ENCODE data around the gene CDKN3. TPM values are rescaled to one million over a fixed set of nuclear protein-coding genes. Genes with fewer than 3 reads are reported as not detected.

CDKN3 gene
- total RNA-seq, 1 donor from 2014 or later, result 4.3 TPM

DNA sequence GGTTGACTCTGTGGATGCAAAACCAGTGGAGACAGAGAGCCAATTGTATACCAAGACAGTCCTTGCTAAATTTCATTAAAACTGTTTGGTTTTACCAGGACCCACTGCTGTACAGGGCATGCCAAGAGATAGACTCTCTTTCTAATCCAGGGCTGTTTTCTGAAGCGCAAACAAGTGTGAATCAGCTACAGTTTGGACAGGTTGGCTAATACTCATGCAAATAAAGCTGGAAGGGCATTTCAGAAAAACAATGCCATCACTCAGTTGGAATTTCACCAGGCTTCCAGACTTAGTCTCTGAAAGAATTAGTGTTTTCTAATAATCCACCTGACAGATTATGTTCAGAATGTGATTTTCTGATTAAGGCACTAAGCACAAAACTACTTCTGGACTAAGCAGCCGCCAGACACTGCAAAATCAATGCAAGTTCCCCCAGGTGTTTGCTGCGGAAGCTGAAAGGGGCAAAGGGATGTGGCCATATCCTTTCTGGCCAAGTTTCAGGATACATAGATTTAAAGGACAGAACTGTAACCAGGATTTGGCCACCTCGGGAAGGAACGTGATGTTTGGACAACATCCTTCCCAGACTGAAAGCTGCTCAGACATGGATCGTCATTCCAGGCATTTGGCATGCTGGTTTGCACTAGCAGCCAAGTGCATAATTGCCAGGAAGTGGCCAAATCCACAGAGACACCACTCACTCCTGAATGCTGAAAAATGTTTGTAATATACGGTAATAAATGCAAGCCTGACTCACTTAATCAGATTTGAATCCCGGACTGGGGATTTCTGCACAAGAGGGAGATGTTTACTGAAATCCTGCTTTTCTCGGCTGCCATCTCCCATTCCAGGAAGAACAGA lies 32.0 kb upstream of the CDKN3 start:
- H3K9me3 ChIP-seq (replicated peaks), result no peaks in the 10 kb centered on the region
- TF ChIP-seq, protein P1, sequence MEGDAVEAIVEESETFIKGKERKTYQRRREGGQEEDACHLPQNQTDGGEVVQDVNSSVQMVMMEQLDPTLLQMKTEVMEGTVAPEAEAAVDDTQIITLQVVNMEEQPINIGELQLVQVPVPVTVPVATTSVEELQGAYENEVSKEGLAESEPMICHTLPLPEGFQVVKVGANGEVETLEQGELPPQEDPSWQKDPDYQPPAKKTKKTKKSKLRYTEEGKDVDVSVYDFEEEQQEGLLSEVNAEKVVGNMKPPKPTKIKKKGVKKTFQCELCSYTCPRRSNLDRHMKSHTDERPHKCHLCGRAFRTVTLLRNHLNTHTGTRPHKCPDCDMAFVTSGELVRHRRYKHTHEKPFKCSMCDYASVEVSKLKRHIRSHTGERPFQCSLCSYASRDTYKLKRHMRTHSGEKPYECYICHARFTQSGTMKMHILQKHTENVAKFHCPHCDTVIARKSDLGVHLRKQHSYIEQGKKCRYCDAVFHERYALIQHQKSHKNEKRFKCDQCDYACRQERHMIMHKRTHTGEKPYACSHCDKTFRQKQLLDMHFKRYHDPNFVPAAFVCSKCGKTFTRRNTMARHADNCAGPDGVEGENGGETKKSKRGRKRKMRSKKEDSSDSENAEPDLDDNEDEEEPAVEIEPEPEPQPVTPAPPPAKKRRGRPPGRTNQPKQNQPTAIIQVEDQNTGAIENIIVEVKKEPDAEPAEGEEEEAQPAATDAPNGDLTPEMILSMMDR (IDR thresholded peaks at IDR 0.05; ENCODE audit: borderline replicate concordance), result no peak
- peak overlapping the region; percentile 69 for H3K27ac ChIP-seq (replicated peaks)
- DNase-seq, result peak; percentile 61
- H3K4me3 ChIP-seq, result no peak overlapping the region
- H3K4me1 ChIP-seq, result peaks cover 44% of the 10 kb centered on the region
- no peaks in the 10 kb centered on the region for H3K36me3 ChIP-seq
- H3K27me3 ChIP-seq (ENCODE audit: low read depth), result peaks cover 13% of the 10 kb centered on the region
- intact Hi-C loops (cut with micrococcal nuclease), result no loop called here

DNA sequence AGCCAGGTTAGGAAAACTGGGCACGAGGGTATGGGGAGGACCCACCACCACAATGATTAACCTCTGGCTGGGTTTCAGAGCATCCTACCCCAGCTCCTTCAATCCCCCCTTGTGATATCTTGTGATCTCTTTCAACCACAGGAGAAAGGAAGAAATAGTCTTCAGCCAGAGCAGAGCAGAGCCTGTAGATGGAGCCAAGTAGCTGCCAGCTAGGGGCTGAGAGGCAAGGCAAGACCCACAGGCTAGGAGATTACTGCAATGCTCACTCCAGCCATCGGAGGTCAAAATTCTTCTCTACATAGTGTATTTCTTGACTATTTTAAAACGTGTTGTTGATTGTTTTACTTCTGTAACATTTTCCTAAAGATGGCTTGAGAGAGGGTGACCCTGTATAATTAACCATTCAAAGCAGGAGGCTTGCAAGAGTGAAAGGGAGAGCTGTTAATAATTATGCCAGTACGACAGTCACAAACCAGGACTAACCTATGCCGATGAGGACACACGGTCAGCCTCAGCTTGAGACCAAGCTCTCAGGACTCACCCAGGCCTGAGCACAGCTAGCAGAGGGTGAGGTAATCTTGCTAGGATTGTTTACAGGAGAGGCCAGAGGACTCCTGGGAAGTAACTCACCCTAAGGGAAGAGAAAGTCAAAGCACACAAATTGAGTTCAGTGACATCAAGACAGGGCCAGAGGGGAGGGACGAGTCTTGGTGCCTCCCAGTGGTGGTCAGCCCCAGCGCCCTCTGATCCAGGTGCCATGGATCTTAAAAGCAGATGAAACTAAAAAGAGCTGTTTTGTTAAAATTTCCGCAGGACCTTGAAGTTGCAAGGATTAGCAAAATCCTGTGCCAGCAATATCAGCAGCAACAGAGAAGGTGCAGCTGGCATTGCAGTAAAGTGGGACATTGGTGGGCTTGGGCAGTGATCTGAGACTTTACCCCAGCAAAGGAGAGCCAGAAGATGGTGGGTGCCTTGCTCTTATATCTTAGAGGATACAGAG lies 29.8 kb upstream of the CDKN3 start:
- DNase-seq, result no peak
- peaks cover 44% of the 10 kb centered on the region for H3K4me1 ChIP-seq
- H3K4me3 ChIP-seq, result no peak overlapping the region
- no peaks in the 10 kb centered on the region for H3K9me3 ChIP-seq (replicated peaks)
- intact Hi-C loops (cut with micrococcal nuclease), result no loop called here
- TF ChIP-seq, protein P1 (IDR thresholded peaks at IDR 0.05; ENCODE audit: borderline replicate concordance), result peak; percentile 55
- no peaks in the 10 kb centered on the region for H3K36me3 ChIP-seq
- H3K27me3 ChIP-seq (ENCODE audit: low read depth), result peaks cover 2% of the 10 kb centered on the region
- peak overlapping the region; percentile 2 for H3K27ac ChIP-seq (replicated peaks)

DNA sequence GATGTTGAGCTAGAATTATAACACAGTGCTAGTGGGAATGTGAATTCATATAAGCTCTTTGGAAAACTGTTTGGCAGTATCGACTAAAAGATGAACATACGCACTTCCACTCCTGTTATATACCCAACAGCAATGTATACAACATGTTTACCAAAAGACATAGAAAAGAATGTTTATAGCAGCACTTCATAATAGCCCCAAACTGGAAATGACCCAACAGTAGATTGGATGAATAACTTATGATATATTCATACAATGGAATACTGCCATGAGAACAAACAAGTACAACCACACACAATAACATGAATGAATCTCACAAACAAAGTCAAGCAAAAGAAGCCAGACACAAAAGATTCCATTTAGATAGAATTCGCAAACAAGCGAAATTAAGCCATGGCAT lies 28.5 kb upstream of the CDKN3 start:
- TF ChIP-seq, protein P1 (IDR thresholded peaks at IDR 0.05; ENCODE audit: borderline replicate concordance), result no peak
- Histone ChIP-seq H3K4me1 (peaks cover 37% of the 10 kb centered on the region), H3K27ac (replicated peaks) (no peak overlapping the region), H3K9me3 (replicated peaks) (no peaks in the 10 kb centered on the region), H3K4me3 (no peak overlapping the region), H3K36me3 (no peaks in the 10 kb centered on the region), H3K27me3 (ENCODE audit: low read depth) (no peaks in the 10 kb centered on the region)
- DNase-seq, result no peak
- intact Hi-C loops (cut with micrococcal nuclease), result no loop called here

DNA sequence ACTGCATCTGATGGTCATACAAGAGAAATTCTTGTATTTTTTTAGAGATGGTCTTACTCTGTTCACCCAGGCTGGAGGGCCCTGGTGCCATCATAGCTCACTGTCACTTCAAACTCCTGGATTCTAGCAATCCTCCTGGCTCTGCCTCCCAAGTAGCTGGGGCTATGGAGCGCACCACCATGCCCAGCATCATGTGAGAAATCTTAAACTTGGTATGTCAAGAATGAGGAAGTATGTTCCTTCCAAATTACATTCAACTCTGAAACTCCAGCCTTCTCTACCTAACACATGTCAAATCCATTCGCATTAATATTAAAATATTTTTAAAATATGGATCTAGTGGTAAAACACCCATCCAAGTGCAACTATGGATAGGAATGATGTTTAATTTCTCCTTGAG lies 27.5 kb upstream of the CDKN3 start:
- Histone ChIP-seq H3K27me3 (ENCODE audit: low read depth) (no peaks in the 10 kb centered on the region), H3K36me3 (no peaks in the 10 kb centered on the region), H3K9me3 (replicated peaks) (no peaks in the 10 kb centered on the region), H3K4me3 (no peak overlapping the region), H3K27ac (replicated peaks) (no peak overlapping the region), H3K4me1 (peaks cover 26% of the 10 kb centered on the region)
- DNase-seq, result no peak
- intact Hi-C loops (cut with micrococcal nuclease), result no loop called here
- TF ChIP-seq, protein P1 (IDR thresholded peaks at IDR 0.05; ENCODE audit: borderline replicate concordance), result no peak
